HG02884 (cell line): ENCODE data around the gene KRTAP25-1.

Experiments
- ATAC-seq: cut with Tn5 transposase; IDR thresholded peaks from one replicate; pipeline ENCODE4 v1.9.1; 2021; ENCODE audit warnings: mild to moderate bottlenecking, moderate library complexity; ENCODE audit not compliant: unreplicated experiment

KRTAP25-1 gene, protein sequence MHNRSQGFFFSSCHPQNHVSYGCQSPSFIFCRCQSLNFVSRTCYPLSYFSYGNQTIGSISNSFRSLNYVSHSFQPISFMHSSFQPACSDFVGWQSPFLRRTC

DNA sequence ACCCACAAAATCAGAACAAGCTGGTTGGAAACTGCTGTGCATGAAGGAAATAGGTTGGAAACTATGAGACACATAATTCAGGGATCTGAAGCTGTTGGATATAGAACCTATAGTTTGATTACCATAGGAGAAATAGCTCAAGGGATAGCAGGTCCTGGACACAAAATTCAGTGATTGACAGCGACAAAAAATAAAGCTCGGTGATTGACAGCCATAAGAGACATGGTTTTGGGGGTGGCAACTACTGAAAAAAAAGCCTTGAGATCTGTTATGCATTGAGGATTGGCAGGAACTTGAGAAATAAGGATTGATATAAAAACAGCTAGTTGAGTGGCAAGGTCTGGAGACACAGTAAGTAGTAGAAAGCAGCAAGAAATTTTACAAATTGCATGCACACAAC is at the start of gene KRTAP25-1:
Gene KRTAP25-1 (minus strand): TSS at position 300 of the 400 bp plus-strand sequence. CDS start 24 bp downstream, at position 276.
- ATAC-seq: no peak

DNA sequence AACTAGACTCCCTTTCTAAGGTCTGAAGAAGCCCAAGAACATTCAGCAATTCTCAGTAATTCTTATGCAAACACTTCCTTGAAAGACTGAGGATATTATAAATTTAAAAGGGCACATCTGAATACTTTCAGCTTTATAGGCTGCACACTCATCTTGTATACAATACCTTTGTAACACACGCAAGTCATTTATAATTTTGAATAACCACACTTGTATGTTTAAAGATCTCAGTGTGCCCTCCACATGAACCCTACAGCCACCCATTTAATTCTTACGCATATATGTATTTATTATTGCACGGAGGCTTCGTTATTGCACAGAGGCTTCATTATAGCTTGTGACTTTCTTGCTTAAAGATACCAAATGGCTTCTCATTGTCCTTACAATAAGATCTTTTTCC is 49.4 kb upstream of the KRTAP25-1 start:
- no peak for ATAC-seq

DNA sequence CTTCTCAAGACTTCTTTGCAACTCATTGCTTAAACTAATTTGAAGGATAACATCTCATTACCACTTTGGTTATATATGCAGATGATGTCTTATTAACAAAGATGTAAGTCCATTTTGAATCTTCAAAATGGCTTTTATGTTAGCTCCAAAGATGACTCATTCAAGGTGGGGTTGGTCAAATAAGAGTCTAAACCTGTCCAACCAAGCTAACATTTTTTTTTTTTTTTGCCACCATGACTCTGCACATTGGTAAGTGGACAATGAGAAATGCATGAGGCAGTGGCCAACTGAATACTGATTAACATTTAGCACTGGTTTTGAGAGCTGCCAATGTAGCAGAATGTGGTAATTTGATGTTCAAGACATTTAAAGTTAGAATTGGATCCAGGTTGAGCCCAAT is 48.5 kb upstream of the KRTAP25-1 start:
- ATAC-seq: no peak

DNA sequence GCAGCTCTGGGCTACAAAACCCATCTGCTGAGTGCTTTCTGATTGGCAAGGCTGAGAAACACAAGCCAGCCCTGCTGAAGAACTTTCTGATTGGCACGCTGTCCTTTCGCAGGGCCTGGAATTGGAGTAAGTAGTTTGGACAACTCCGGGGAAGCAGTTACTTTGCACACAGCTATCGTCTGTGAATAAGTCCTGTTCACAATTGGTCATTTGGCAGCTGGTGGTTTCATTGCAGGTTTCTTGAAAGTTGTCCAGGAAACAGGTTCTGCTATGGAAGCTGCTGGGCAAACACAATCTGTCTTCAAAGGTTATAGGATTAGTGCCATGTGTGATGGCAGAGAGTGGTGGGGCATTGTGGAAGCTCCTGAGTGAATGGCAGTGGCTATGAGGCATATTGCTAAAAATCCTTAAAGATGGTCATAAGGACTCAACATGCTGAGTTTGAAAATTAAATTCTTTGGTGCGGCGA is 48.0 kb upstream of the KRTAP25-1 start, which contains the start of gene KRTAP27-1:
Gene KRTAP27-1 (minus strand): TSS at position 419 of the 469 bp plus-strand sequence. CDS start 26 bp downstream, at position 393.
- no peak for ATAC-seq

DNA sequence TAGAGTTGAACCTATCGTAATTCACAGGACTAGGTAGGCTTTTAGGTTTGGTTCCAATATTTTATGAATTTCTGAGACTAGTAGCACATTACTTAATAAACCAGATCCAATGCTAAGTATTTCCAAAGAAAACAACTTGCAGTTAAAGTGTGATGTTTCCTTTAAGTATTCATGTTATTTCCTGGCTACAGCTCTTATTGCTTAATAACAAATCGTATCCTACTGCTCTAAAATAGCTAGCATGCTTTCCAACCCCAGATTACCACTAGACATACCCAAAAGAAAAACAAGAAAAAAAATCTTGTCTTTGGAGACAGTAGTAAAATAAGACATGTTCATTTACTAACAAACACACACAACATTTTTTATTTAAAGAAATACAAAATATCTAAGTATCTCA is 47.3 kb upstream of the KRTAP25-1 start:
- no peak for ATAC-seq

DNA sequence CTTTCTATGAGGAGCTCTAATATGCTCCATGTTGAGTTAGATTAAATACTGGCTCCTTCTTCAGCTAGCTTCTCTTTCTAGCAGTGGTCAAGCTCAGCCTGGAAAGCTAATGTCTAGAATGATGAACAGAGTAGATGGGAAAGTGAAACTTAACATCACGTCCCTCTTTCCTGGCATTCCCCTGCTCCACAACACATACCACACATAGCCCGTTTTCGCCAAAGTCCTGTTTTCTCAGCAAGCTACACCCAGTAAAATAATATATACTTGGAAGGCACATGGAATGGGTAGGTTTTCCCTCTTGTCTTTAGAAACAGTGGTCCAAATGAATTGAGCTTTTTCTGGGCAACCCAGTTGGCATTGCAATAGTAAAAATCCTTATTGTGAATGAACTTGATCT is 44.4 kb upstream of the KRTAP25-1 start:
- ATAC-seq: no peak

DNA sequence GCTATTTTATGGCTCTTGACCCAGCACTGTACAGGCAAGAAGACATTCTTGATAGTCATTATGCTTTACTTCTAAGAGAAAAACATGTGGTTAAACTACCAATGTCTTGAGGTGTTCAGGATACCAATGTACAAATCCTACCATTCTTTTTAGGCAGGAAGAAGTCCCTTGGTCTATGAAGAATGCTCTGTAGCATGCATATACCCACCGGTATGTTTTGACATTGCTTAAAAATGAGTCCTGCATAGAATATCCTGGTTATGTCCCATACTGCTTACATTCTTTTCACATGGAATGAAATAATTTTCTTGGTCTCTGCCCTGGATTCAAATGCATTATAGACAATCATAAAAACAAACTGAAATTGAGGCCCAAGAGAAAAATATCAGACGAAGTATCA is 43.4 kb upstream of the KRTAP25-1 start:
- no peak for ATAC-seq

DNA sequence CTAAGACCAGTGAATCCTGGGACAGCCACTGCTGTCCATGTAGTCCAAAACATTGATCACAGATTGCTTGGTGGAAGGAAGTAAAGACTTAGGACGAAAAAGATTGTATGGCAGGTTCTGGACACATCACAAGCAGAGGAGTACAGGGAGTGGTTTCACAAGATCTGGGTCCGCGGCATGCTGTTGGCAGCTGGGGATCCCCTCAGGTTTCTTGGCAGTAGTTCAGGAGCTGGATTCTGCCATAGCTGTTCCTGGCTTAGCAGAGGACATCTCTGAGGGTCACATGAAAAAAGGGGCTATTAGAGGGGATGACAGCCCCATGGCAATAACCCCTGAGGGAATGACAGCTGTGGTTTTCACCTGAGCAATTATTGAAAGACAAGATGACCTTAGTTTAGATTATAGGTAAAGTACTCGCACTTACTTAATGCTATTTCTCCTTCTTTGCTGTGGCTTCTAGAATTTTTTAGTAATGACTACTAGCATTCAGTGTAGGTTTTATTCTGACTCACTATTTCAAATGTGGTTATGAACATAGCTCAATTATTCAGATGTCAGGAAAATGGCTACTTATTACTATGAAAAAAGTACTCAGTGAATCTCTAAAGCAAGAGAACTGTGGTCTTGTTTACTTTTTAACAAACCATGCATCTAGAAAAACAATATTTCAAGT is 40.0 kb upstream of the KRTAP25-1 start:
- no peak for ATAC-seq

DNA sequence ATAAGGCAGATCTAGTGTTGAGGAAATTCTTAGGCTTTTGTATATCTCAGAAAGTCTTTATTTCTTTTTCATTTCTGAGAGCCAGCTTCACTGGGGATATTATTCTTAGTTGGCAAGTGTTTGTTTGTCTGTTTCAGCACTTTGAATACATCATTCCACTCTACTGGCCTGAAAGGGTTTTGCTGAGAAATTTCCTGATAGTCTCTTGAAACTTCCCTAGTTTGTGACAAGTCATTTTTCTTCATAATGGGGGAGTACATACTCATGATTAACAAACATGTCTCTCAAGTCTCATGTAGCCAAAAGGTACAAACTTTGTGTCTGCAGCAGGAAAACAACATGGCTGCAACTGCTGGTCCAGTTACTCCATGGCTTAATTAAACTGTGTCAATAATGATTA is 37.1 kb upstream of the KRTAP25-1 start:
- ATAC-seq: no peak

DNA sequence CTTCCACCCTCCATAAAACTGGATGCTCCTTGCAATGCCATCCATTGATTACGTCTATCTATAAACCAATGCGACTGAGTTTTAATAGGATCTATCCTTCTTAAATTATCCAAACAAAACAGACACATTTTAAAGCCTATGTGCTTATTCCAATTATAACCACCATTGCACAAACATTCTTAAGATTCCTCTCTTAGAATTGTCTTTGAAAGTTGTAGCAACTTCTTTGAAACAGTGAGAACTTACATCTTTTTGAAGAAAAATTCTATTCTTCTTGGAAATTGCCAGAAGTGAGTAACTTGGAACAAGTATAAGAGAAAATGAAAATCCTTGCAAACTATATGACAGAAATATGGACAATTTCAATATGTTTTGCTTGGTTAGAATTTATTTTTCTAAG is 30.9 kb upstream of the KRTAP25-1 start, which contains the start of gene KRTAP26-1:
Gene KRTAP26-1 (minus strand): TSS at position 101 of the 400 bp plus-strand sequence. CDS start 280 bp downstream, outside the sequence.
- ATAC-seq: no peak

DNA sequence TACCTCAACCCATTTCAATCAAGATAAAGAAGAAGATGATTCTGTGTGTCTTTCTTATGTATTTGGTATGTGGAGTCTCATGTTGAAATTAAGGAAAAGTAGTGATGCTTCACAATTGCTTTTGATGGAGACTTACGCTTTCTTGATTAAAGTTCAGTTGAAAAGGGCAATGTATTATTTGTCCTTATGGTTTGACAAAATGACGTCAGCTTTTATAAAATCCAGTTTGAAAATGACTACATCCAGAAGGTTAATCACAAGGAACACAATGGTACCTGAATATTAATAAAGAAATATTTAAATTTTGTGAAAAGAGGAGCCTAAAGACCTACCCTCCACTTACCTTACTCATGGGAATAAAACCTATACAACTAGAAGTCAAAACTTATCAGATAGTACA is 26.4 kb upstream of the KRTAP25-1 start:
- no peak for ATAC-seq

DNA sequence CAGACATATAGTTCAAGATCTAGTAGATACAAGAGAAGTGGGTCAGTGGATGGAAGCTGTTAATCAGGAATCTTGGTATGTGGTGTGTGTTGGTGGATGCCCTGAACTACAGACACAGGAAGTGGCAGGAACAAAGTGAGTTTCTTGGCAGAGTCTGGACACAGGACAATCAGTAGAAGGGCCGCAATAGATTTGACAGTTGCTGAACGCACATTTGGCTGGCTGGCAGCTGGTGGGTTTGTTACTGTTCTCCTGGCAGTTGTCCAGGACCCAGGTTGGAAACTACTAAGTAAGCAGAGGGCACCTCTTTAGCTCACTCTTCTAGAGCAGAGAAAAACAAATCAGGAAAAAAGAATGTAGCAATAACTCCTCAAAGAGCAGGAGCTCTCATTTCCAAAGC is 17.6 kb upstream of the KRTAP25-1 start:
- no peak for ATAC-seq

DNA sequence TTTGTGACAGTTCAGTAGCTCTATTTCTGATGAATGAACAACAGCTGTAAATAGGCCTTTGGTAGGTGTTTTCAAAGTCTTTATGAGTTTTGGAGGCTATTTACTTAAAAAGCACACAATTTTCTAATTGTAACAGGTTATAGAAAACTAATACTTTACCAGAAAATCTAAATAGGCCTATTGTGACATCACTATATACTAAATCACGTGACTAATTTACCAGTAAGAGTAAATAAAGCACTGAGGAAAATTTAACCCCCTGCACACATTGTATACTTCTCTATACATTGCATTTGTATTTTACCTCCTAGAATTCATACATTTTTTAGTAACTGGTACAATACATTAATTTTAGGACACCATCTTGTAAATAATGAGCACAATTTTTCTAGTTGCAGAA is 15.8 kb upstream of the KRTAP25-1 start:
- ATAC-seq: no peak

DNA sequence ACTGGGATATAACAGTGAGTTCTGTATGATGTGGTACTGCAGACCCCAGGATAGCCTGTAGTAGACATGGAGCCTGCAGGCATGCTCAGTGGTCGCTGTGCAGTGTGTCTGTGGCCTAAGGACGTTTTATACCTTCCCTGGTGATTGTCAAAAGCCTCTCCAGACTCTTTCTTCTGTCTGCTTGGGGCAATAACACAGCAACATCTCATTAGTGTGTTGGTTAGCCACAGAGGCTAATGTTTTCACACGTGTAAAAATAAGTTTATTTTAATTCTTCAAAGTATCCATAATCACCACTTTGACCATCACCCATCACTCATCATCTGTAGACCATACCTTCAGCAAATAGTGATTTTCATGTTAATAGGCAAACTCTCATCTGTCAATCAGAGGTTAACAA is 6.5 kb downstream of the KRTAP25-1 start, which contains the start of gene KRTAP24-1:
Gene KRTAP24-1 (minus strand): TSS at position 101 of the 400 bp plus-strand sequence. CDS start 18 bp downstream, at position 83.
- ATAC-seq: no peak

DNA sequence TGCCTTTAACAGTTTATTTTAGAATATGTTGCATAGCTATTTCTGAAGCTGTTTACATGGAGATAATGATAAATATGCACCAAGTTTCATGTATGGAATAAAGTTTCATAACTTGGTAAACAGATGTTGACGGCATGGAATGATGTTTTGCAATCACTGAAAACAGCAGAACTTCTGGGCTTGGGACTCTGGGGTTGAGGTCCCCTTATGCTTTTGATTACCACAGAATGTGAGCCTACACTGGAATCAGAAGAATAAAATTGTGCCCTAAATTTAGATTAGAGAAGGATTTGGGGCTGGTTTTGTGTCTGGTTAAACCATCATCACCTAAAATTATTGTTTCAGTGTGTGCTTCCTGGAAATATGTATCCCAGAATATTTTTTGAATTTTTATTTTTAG is 17.7 kb downstream of the KRTAP25-1 start:
- no peak for ATAC-seq

DNA sequence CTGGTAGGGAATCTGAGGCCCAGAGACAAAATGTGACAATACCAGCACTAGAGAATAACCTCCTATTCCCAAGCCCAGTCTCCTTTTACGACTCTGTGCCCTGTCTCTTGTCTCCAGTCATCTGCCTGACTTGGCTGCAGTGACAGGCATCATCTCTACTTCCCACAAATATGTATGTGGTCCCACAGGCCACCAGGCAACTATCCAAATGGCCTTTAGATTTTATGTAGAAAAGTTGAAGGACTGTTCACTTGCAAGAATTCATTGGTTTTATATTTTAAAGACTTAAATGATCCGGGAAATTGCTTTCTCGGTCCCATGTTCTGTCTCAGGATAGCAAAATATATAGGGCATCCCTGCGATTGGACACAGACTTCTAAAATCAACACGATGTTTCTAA is 18.2 kb downstream of the KRTAP25-1 start:
- no peak for ATAC-seq

DNA sequence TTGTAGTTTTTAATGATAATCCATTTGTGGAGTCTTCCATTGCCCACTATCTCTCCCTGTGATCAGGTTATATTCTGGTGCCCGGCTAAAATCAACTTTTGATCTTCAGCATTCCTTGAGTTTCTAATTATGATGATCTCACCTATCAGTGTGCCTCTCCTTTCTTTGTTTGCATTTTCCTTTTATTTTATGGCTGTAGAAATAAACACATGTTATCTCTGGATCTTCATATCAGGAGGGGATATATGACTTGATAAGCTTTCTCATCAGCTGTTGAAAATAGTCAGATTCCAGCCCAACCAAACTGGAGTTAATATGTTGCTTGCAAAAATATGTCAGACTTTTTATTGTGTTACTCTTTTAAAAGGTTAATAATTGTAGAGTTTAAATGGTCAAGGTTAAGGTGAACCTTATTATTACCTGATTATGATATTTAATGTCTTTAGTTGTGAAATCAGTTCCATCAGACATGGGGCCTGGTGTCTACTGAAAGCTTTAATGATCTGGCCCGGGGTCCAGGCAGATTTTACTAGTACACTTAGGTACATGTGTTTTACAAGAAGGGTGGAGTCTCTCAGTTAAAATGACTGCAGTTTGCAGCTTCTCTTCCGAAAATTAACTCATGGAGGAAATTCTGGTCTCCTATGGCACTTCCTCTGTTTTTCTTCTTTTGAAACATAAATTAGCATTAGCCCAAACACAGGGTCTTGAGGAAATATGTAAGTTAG is 19.3 kb downstream of the KRTAP25-1 start:
- ATAC-seq: no peak

DNA sequence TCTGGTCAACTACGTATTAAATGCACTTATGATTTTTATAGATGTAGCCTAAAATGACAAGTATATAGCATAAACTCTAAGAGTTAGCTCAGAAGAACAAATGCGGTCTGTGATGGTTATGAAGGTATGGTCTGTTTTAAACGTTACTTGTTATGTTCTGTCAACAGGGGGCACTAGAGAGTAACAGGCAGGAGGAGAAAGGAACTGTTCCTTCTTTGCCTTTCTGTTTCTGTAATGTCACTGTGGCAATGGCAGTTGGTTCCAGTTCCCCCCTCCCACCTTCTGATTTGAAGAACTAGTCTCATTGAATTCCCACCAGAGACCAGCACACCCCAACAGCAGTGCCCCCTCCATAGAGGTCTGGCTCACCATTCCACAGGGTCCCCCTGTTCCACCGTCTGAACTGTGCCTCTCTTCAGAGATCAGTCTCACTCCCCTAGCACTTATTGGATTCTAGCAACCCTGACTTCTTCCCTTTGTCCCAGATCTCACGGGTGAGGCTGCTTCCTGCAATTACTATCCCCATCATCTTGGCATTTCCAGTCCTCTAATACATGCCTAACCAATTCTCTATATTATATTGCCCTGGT is 20.6 kb downstream of the KRTAP25-1 start:
- no peak for ATAC-seq

DNA sequence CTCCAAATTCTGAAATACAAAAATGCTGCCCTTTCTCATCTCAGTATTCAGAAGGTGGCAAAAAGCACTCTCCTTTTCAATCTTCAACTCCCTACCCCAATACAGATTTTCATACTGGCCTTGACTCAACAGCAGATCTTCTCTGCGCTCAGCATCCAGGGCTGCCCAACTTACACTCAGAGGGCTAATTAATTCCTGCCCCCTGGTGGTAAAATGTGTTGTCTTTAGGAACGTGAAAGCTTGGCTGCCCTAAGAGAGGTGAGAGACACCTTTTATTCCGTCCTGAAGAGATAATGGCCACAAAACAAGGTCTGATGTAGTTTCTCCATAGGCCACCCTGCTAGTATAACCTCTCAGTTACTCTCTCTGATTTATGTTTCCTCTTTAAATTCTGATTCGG is 31.5 kb downstream of the KRTAP25-1 start:
- no peak for ATAC-seq

DNA sequence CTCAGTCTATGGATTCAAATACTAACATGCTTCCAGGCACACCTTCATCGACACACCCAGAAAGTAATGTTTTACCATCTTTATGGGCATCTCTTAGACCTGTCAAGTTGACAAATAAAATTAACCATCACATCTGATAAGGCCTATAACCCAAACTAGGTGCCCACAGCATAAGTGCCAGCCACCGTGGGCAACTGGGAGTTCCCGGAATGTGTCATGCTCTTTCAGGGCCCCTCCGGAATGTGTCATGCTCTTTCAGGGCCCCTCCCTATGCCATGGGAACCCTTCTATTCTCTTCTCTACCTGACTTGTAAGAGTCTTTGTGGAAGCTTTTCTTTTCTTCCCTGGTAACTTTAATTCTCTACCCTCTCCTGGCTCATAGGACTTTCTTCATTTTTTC is 33.2 kb downstream of the KRTAP25-1 start:
- ATAC-seq: no peak

DNA sequence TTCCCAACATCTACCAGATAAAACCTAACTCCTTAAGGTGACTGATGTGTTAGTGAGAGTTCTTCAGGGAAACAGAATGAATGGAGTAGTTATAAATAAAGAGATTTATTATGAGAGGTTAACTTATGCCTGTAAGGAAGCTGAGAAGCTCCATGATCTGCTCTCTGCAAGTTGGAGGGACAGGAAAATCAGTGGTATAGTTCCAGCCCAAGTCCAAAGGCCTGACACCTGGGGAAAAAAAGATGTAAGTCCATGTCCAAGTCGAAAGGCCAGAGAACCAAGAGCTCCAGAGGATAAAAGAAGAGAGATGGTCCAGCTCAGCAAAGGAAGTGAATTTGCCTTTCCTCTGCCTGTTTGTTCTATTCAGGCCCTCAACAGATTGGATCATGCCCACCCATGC is 33.6 kb downstream of the KRTAP25-1 start:
- no peak for ATAC-seq
